ENCODE data around the gene GUCA2B.

GUCA2B gene

GRCh38 chr1:42168391-42168670 is 15.1 kb downstream of the GUCA2B start:
- no peak for DNase-seq

DNA sequence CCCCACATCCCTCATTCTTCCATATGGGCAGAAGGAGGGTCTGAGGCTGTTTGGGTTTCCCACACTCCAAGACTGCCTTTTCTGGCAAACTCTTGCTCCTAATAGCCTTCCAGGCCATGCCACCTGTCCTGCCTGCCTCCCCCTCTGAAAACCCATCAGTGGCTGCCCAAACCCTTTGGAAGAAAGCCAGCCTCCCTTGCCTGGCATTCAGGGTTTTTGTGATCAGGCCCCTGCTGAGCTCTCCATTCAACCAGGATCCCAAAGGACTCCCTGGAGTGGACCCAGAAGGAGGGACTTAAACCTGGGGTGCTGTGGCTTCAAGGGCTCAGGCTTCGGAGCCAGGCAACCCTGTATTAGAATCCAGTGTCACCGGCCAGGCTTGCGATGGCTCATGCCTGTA is 15.6 kb downstream of the GUCA2B start:
- no peak for DNase-seq

- DNase-seq: no peak
Observed at GRCh38 chr1:42170779-42171621, 17.8 kb downstream of the GUCA2B start.

DNA sequence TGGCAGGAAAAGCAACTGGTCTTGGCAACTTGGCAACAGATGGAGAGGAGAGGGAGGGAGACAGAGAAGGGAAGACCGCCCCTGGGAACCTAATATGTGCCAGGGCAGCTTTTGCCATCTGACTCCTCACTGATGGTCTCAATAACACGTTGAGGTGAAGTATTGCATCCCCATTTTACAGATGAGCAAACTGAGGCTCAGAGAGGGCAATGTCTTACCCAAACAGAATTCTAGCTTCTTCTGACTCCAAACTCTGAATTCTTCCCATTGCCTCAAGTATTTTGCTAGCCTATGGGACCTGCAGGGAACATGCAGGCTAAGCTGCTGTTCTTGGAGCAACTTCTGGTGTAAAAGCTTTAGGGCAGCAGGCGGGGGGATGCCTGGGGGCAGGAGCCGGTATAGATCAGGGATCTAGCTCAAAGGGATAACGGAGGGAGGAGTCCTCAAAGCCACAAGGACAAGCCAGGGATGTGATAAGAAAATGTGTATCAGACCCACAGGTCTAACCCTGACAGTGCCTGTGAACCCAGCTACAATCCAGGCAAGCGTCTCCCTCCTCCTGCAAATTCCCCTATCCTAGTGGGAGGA is 18.6 kb downstream of the GUCA2B start:
- no peak for DNase-seq

DNA sequence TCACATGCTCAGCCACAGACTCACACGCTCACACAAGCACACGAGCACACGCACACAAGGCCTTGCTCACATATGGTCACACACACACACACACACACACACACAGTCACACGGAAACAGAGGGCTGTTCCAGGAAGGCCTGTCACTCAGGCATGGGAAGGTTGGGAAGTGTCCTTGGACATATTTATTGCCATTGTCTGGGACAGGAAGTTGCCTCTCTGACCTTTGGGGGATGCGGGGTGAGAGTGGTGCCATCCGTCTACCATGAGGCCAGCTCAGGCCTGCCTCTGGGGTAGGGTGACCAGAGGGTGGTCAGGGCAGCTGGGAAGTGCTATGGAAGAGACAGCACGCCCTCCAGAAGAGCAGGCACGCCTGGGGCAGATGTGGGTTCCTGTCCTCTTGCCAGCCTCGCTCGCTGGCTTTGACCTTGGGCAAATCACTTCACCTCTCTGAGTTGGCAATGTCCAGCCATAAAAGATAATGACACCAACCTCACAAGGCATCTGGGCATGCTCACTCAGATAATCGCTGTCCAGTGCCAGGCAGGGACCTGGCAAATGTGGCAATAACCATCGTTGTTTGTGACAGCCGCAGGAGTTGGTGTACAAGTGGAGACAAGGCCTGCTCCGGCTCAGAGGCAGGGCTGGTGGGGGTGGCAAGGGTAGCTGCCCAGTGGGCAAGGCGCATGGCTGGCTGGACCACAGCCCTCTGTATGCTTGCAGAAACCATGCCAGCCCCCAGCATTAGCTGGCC is 19.3 kb downstream of the GUCA2B start:
- DNase-seq: no peak

GRCh38 chr1:42173155-42173933 is 20.1 kb downstream of the GUCA2B start:
- peak; percentile 67 for DNase-seq

GRCh38 chr1:42173961-42174735 is 20.9 kb downstream of the GUCA2B start:
- no peak for DNase-seq

- no peak for DNase-seq
Observed at GRCh38 chr1:42175314-42176054, 22.3 kb downstream of the GUCA2B start.

- no peak for DNase-seq
Observed at GRCh38 chr1:42176902-42177519, 23.8 kb downstream of the GUCA2B start.

GRCh38 chr1:42177541-42177981 is 24.4 kb downstream of the GUCA2B start:
- no peak for DNase-seq

DNA sequence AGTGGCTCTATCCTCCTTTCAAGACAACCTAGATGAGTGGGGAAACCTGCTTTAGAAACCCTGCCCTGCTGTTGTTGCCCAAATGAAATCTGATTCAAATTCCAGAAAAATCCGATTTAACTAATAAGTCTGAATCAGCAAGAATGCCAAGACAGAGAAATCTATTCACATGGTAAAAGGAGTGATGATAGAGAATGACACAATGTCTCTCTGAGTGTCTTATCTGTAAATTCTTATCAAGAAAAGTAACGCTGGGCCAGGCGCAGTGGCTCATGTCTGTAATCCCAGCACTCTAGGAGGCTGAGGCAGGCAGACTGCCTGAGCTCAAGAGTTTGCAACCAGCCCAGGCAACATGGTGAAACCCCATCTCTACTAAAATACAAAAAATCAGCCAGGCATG is 25.0 kb downstream of the GUCA2B start:
- DNase-seq: no peak

DNA sequence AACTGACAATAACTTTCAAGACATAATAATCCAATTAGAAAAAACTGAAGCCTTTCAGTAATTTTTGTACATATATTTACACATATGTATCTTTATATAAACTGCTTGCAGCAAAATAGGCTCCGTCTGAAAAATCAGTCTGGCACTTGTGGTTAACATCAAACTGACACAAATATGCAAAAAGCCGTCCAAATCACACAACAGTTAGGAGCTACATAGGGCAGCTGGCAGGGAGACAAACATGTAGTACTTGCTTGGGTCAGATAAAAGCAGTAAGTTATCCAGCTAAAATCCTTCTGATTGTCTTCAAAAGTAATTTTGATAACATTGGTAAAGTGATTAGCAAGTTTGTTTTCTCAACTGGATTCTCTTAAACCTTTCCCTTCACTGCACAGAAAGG is 26.1 kb downstream of the GUCA2B start:
- no peak for DNase-seq

- no peak for DNase-seq
Observed at GRCh38 chr1:42179900-42180329, 26.7 kb downstream of the GUCA2B start.

DNA sequence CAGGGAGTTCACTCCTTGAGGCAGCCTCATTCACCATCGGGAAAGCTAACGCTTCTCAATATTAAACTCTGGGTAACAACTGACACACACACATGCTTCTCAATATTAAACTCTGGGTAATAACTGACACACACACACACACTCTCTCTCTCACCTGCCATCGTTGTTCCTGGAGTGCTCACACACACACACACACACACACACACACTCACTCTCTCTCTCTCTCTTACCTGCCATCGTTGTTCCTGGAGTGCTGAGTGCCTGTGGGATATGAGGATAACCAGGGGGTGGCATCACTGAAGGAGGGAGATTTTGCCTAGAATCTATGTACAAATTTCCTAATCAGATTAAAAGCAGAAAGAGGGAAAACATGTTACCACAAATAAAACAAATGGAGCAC is 28.5 kb downstream of the GUCA2B start:
- DNase-seq: no peak

- DNase-seq: no peak
Observed at GRCh38 chr1:42183210-42183956, 30.2 kb downstream of the GUCA2B start.

- DNase-seq: no peak
Observed at GRCh38 chr1:42183957-42184268, 30.7 kb downstream of the GUCA2B start.

GRCh38 chr1:42184616-42185015 is 31.4 kb downstream of the GUCA2B start:
- no peak for DNase-seq

DNA sequence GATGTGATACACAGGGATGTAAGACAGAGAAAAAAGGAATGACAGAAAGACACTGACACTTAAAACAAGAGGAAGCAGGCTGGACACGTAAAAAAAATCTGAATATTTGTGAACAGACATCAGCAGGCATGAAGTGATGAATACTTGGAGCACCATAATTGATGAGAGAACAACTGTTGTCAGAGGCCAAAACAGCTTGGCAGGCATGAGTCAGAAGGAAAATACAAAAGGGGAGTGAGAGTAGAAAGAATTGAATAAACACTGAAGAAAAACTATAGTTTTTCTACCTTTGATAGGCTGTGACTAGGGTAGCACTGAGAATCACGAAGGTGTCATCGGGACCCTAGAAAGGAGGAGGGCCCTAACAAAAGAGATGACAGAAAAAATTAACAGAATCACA is 32.9 kb downstream of the GUCA2B start:
- DNase-seq: no peak

DNA sequence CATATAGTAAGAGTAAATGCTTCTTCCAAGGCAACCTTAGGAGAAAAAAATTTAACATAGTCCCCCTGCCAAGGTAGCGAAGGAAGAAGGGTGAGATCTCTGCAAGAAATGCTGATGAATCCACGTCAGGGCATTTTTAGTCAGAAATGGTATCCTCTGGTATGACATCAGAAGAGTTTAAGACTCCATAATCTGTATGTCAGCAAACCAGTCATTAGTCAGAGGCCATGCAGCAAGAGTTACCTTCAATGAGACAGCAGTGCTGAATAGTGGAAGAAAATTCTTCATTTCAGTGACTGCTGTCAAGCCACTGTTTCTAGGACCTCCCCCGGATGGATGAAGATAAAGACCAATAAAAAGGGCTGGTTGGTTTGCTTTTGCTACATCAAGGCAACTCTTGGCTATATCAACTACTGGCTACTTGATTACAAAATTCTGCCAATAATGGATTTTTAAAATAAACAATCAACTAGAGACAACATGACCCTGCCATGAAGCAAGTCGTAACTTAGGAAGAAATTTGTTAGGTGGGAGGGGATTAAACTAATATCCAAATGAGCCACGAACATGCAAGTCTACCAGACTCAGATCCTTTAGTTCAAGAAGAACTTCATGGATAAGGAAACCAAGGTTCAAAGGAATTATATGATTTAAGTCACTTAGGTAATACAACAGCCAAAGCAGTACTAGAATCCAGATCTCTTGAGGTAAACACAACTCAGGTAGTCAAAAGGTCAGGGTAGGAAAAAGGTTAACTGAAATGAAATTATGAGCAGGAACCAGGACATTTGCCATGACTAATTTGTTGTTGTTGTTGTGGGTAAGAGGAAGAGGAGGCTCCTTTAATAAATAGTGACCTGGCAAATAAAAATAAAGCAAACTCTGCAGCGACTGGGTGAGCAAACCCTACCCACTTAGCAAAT is 37.0 kb downstream of the GUCA2B start:
- DNase-seq: no peak

DNA sequence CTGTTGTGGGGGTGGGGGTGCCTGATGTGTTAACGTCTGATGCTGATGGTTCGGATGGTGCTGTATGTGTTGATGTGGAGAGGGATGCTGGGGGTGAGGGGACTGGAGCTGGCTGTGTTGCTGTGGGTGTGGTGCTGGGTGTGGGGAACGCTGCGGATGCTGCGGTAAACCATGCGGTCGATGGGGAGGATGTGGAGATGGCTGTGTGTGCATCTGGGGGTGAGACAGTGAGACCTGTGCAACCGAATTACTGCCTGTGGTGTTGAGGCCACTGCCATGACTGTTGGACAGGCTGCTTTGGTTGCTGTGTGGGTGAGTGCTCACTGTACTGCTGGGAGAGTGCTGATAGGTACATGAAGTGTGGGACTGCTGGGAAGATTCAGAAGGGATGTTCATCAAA is 38.1 kb downstream of the GUCA2B start:
- no peak for DNase-seq
